Measurements from ENCODE around the gene FBXO21. TPM values are rescaled to one million over a fixed set of nuclear protein-coding genes. Genes with fewer than 3 reads are reported as not detected.

The FBXO21 gene
- total RNA-seq, 4 donors from 2014 or later = 42.7 to 141 (median 80.4) TPM

DNA sequence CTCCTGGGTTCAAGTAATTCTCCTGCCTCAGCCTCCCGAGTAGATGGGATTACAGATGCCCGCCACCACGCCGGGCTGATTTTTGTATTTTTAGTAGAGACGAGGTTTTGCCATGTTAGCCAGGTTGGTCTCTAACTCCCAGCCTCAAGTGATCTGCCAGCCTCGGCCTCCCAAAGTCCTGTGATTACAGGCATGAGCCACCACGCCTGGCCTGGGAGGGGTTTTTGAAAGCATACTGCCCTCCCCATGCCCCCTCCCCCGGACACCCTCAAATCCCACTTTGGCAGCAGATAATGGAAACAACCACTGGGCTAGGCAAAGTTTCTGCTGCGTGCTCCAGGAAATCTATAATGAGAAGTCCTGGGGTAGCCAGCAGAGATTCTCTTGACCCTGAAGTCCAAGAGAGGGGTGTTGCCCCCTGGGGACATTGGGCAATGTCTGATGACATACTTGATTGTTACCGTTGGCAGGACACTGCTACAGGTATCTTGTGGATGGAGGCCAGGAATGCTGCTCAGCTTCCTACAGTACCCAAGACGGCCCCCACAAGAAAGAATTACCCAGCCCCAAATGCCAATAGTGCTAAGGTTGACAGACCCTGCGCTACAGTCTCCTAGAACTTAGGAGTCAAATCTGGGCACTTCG, 18.7 kb upstream of the FBXO21 start:
- H3K4me1 ChIP-seq = no peaks in the 10 kb centered on the region
- DNase-seq (no peak), ATAC-seq (no peak)
- H3K27me3 ChIP-seq = no peaks in the 10 kb centered on the region
- TF ChIP-seq, protein P1, sequence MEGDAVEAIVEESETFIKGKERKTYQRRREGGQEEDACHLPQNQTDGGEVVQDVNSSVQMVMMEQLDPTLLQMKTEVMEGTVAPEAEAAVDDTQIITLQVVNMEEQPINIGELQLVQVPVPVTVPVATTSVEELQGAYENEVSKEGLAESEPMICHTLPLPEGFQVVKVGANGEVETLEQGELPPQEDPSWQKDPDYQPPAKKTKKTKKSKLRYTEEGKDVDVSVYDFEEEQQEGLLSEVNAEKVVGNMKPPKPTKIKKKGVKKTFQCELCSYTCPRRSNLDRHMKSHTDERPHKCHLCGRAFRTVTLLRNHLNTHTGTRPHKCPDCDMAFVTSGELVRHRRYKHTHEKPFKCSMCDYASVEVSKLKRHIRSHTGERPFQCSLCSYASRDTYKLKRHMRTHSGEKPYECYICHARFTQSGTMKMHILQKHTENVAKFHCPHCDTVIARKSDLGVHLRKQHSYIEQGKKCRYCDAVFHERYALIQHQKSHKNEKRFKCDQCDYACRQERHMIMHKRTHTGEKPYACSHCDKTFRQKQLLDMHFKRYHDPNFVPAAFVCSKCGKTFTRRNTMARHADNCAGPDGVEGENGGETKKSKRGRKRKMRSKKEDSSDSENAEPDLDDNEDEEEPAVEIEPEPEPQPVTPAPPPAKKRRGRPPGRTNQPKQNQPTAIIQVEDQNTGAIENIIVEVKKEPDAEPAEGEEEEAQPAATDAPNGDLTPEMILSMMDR (IDR thresholded peaks at IDR 0.05 in 4 of 5, conservative IDR thresholded peaks at IDR 0.05 in 1 of 5) = no peak
- TF ChIP-seq POLR2A (IDR thresholded peaks at IDR 0.05) = no peak
- in situ Hi-C loops (cut with MboI; ENCODE audit: low sequenced_read_pairs in 4 of 4) (loop anchor here in 1 of 4 donors (25.0 kb wide), 1 partner anchor 378 kb away; no protein-coding TSS in a partner anchor), intact Hi-C loops (cut with DNase I; ENCODE audit: low total_unique reads) (loop anchor here (5.0 kb wide), 1 partner anchor 643 kb away; no protein-coding TSS in a partner anchor)
- no peak overlapping the region for H3K4me3 ChIP-seq
- no peak overlapping the region for H3K27ac ChIP-seq
- H3K9me3 ChIP-seq = no peaks in the 10 kb centered on the region
- H3K36me3 ChIP-seq = no peaks in the 10 kb centered on the region

DNA sequence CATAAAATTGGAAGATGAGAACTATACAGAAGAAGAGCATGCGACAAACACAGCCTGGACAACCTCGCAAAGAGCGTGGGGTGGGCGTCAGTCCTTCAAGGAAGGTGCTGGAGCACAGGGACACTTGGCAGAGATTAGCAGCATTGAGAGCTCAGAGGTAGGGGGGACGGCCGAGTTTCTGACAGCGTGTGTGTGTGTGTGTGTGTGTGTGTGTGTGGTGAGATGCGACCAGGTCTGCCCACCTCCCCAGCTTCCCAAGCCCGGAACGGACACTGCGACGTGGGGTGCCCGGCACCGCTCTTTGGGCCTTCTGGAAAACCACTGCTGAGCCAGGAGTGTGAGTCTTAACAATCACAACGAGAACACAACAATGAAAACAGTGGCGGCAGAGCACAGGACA, 17.9 kb upstream of the FBXO21 start:
- intact Hi-C loops (cut with DNase I; ENCODE audit: low total_unique reads) (loop anchor here (5.0 kb wide), 1 partner anchor 644 kb away; no protein-coding TSS in a partner anchor), in situ Hi-C loops (cut with MboI; ENCODE audit: low sequenced_read_pairs in 4 of 4) (loop anchor here in 1 of 4 donors (25.0 kb wide), 1 partner anchor 379 kb away; no protein-coding TSS in a partner anchor)
- DNase-seq (no peak), ATAC-seq (no peak)
- Histone ChIP-seq H3K27ac (no peak overlapping the region), H3K36me3 (no peaks in the 10 kb centered on the region), H3K27me3 (no peaks in the 10 kb centered on the region), H3K4me3 (no peak overlapping the region), H3K9me3 (no peaks in the 10 kb centered on the region), H3K4me1 (no peaks in the 10 kb centered on the region)
- no peak for TF ChIP-seq POLR2A (IDR thresholded peaks at IDR 0.05)
- TF ChIP-seq, protein P1 (IDR thresholded peaks at IDR 0.05 in 4 of 5, conservative IDR thresholded peaks at IDR 0.05 in 1 of 5) = no peak

DNA sequence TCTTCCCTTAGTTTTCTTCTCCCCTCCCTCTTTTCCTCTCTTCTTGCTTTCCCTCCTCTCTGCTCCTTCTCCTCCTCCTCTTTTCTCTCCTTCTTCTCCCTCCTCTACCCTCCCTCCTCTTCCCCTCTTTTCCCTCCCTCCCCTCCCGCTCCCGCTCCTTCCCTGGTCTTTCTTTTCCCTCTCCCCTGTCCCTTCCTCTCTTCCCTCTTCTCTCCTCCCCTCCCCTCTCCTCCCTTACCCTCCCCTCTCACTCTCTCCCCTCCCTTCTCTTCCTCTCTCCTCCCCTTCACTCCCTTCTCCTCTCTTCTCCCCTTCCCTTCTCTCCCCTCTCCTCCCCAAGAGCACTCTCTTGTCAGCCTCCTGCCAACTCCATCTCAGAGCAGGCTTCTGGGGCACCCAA, 17.4 kb upstream of the FBXO21 start:
- H3K36me3 ChIP-seq = no peaks in the 10 kb centered on the region
- no peaks in the 10 kb centered on the region for H3K9me3 ChIP-seq
- no peak for ATAC-seq
- TF ChIP-seq, protein P1 (IDR thresholded peaks at IDR 0.05 in 4 of 5, conservative IDR thresholded peaks at IDR 0.05 in 1 of 5) = no peak
- no peak for TF ChIP-seq POLR2A (IDR thresholded peaks at IDR 0.05)
- intact Hi-C loops (cut with DNase I; ENCODE audit: low total_unique reads) = loop anchor here (5.0 kb wide), 1 partner anchor 645 kb away; no protein-coding TSS in a partner anchor
- no peak overlapping the region for H3K27ac ChIP-seq
- DNase-seq = no peak
- no peak overlapping the region for H3K4me3 ChIP-seq
- no peaks in the 10 kb centered on the region for H3K4me1 ChIP-seq
- no peaks in the 10 kb centered on the region for H3K27me3 ChIP-seq
- in situ Hi-C loops (cut with MboI; ENCODE audit: low sequenced_read_pairs in 4 of 4) = loop anchor here in 1 of 4 donors (25.0 kb wide), 1 partner anchor 380 kb away; no protein-coding TSS in a partner anchor

DNA sequence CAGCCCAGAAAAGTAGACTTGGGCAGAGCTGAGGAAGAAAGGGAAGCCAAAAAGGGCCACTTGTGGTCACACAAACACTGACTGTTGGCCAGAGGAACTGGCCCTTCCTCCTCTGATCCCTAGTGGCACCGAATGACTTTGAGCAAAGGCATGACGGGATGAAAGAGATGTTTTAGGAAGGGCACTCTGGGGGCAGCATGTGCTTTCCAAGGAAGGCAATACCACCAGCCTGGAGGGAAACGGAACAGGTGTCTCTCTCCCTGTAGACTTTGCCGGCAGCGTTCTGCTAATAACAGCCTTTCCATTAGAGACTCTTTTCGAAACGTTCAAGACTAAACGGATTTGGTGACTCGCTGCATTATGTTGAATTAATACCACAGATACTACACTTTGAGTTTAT, 12.3 kb upstream of the FBXO21 start:
- Histone ChIP-seq H3K27me3 (no peaks in the 10 kb centered on the region), H3K9me3 (no peaks in the 10 kb centered on the region), H3K27ac (no peak overlapping the region), H3K4me3 (no peak overlapping the region), H3K4me1 (no peaks in the 10 kb centered on the region), H3K36me3 (no peaks in the 10 kb centered on the region)
- no peak for DNase-seq
- ATAC-seq = no peak
- in situ Hi-C loops (cut with MboI; ENCODE audit: low sequenced_read_pairs in 4 of 4) = loop anchor here in 1 of 4 donors (25.0 kb wide), 1 partner anchor 385 kb away; no protein-coding TSS in a partner anchor
- intact Hi-C loops (cut with DNase I; ENCODE audit: low total_unique reads) = no loop called here
- TF ChIP-seq, protein P1 (IDR thresholded peaks at IDR 0.05 in 4 of 5, conservative IDR thresholded peaks at IDR 0.05 in 1 of 5) = no peak

Measured in gastrocnemius medialis (tissue), 4 donors.